GM21381 (cell line): ENCODE measurements around the gene CKB.

ENCODE experiments used
- ATAC-seq: cut with Tn5 transposase; IDR thresholded peaks from one replicate; pipeline ENCODE4 v1.9.1; 2021; ENCODE audit warnings: mild to moderate bottlenecking, moderate library complexity; ENCODE audit not compliant: unreplicated experiment

Gene CKB

DNA sequence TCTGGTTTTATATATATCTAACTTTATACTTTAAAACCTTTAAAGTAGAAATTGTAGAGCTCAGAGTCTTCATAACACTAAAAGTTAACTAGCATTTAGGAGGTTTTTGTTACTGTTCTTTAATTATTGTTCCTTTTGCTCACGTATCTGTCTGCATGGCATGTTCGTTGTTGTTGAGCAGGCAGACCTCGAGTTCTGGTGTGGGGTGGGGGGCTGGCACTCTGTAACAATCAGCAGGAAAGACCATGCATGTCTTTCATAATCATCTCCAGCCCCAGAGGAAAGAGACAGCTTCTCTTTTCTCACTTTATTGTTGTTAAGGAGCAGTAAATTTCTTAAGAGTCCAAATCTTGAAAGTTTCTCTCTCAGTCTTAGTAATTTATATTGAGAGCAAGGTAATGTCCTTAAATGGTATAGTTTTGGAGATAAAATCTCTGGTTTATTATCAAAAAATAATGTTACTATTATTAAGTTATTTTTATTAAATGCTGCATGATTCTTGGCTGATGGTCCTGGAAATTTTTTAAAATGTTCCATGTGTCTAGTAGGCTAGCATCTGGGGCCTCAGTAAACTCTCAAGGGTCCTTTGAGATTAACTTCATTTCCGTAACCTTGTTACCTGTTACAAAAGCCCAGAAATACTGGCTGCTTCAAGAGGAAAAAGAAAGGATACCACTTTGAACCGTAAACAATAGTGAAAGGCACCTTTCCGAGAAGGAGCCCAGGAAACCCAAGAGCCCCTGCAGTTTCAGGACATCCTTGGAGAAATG lies 30.3 kb downstream of the CKB start:
- ATAC-seq = no peak

DNA sequence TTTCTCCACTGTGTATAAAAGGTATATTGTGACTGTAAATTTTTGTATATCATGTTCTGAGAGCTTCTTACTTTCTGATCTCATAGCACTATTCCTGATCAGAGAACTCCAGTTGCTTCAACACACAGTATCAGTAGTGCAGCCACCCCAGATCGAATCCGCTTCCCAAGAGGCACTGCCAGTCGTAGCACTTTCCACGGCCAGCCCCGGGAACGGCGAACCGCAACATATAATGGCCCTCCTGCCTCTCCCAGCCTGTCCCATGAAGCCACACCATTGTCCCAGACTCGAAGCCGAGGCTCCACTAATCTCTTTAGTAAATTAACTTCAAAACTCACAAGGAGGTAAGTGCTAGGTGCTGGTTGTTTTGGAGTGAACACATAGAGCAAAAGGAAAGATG lies 30.9 kb downstream of the CKB start:
- no peak for ATAC-seq

DNA sequence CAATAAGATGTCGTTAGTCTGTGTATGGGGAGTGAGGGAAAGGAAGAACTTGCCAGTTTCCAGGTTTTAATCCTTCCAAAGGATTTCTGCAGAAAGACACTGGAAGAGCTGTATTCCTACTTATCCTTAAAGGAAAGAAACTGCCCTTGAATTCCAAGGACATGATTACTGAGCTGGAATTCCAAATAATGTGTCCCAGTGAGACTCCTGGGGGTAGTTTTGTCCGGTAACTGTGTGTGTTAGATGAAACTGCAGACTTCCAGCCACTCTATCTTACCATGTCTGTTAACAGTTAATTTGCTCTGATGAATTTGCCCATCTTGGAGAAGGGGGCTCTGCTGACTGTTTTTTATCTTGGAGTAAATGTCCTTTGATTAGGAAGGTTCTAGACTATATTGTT lies 33.0 kb downstream of the CKB start:
- no peak for ATAC-seq

DNA sequence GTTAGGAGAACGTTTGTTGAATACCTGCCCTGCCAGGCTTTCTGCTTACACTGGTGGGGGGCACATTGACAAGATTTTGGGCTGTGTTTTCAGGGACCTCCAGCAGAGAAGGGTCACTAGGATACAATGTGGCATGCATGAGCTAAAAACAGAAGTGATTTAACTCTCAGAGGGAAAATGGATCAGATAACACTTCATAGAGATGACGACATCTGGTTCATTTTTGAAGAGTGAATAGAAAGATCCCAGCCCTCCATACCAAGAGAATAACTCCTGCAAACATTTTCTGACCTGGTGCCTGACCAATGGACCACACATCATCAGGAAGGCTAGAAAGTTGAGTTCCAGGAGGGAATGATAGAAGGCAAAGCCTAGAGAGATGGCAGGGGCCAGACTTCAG lies 33.7 kb downstream of the CKB start:
- no peak for ATAC-seq

DNA sequence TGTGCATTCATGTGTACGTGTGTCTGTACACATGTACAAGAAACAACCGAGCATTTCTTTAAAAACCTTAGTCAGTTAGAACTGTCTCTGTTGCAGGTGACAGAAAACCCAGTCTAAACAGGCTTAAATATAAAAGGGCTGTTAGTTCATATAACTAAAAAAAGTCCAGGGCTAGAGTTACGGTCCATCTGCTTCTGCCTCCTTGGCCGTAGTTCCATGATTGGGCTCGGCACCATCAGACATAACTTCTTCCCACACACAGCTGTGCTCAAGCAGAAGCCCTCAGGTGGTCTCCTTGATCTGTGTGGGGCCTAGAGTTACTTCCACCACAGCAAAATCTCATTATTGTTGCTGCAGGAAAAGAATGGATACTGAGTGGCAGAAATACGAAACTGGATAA lies 34.6 kb downstream of the CKB start:
- no peak for ATAC-seq

- ATAC-seq = no peak
Measured at GRCh38 chr14:103485504-103485903, 37.1 kb downstream of the CKB start.

DNA sequence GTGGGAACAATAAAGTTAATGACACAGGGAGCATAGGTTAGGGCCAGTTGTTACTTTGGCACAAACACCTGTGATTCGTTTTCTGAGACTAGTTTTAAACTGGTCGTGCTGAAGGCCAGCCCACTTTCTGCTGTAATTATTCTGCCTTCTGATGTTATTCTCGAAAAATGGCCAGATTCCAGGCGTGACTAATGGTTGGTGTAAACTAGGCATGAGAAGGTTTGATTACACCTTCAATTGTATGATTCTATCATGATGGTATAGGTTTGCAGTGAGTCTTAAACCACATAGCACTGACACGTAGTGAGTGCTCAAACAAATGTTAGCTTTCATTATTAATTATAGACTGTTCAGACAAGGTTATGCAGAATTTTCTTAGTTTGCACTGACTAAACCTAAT lies 39.0 kb downstream of the CKB start:
- no peak for ATAC-seq

DNA sequence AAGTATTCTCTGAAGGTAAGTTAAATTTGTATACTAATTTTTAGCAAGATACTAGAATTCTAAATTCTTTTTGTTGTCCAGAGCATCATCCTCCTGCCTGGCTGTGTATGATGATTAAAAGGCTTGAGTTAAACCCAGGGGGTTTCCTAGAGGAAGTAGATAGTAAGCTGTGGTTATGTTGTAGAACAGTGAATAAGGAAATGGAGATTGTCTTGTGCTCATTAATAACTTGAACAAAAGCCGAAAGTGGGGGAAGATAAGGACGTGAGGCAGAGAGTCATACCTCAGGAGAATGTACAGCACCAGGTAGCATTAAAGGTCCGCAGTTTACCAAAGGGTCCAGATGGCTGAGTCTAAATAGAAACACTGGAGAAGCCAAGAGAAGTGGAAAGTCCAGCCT lies 42.0 kb downstream of the CKB start:
- ATAC-seq = peak; percentile 74

- no peak for ATAC-seq
Measured at GRCh38 chr14:103476631-103477030, 46.0 kb downstream of the CKB start.

GRCh38 chr14:103476065-103476464 lies 46.6 kb downstream of the CKB start:
- ATAC-seq = no peak

DNA sequence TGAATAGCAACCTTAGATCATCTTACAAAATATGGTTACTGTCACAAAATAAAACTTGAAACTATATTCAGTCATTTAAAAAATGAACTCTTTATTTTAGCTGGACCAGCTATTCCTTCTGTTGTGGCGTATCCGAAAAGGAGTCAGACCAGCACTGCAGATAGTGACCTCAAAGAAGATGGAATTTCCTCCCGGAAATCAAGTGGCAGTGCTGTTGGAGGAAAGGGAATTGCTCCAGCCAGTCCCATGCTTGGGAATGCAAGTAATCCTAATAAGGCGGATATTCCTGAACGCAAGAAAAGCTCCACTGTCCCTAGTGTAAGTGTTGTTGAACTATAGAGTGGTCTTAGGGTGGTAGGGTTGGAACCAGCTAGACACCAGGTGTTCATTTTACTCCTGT lies 47.7 kb downstream of the CKB start:
- no peak for ATAC-seq

DNA sequence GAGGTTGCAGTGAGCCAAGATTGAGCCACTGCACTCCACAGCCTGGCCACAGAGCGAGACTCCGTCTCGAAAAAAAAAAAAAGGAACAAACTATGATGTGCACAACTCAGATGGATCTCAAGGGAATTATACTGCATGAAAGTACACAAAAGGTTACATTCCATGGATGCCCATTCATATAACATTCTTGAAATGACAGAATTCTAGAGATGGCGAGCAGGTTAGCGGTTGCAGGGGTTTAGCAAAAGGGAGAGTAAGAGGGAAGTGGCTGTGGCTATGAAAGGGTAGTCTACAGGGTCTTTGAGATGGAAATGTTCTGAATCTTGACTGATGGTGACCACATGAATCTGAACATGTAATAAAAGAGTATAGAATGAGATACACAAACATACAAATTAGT lies 49.7 kb downstream of the CKB start:
- ATAC-seq = no peak
